Endodermal cell (in vitro differentiated cells): Measurements from ENCODE around the gene ACTG2. TPM values are rescaled to one million over a fixed set of nuclear protein-coding genes. Genes with fewer than 3 reads are reported as not detected.

Source experiments
- DNase-seq: peaks from one replicate; pipeline ENCODE4 v3.0.0-alpha.2; 2017
- H3K27ac ChIP-seq: 2 replicates; pipeline ENCODE4 v1.5.1; 2013; ENCODE audit warnings: mild to moderate bottlenecking, low read depth, low read length, moderate library complexity
- H3K27me3 ChIP-seq: 2 replicates; pipeline ENCODE4 v1.6.1; 2013; ENCODE audit warnings: mild to moderate bottlenecking, low read length, moderate library complexity; ENCODE audit not compliant: insufficient read depth, control insufficient read depth, poor library complexity, severe bottlenecking
- H3K36me3 ChIP-seq: 2 replicates; pipeline ENCODE4 v1.7.0; 2013; ENCODE audit warnings: mild to moderate bottlenecking, low read length, moderate library complexity; ENCODE audit not compliant: control insufficient read depth, insufficient read depth
- H3K4me1 ChIP-seq: one replicate; pipeline ENCODE4 v1.7.0; 2013; ENCODE audit warnings: low read length; ENCODE audit not compliant: control insufficient read depth, insufficient read depth
- H3K4me3 ChIP-seq: 2 replicates; pipeline ENCODE4 v1.5.1; 2013; ENCODE audit warnings: mild to moderate bottlenecking, low read length, moderate library complexity
- H3K9ac ChIP-seq: 2 replicates; pipeline ENCODE4 v1.6.1; 2013; ENCODE audit warnings: mild to moderate bottlenecking, low read length, moderate library complexity; ENCODE audit not compliant: poor library complexity, severe bottlenecking; ENCODE audit errors: extremely low read depth
- H3K9me3 ChIP-seq: 2 replicates; pipeline ENCODE4 v1.6.1; 2013; ENCODE audit warnings: mild to moderate bottlenecking, low read length, moderate library complexity; ENCODE audit not compliant: control insufficient read depth
- H3K27ac Mint-ChIP-seq: 2 replicates; pipeline ENCODE4 v1.8.0; 2020; ENCODE audit warnings: mixed read lengths
- H3K27me3 Mint-ChIP-seq: 2 replicates; pipeline ENCODE4 v1.8.0; 2021; ENCODE audit warnings: mild to moderate bottlenecking, mixed read lengths; ENCODE audit not compliant: insufficient read depth
- H3K36me3 Mint-ChIP-seq: 2 replicates; pipeline ENCODE4 v1.8.0; 2020; ENCODE audit warnings: low read depth, mixed read lengths
- H3K4me1 Mint-ChIP-seq: 2 replicates; pipeline ENCODE4 v1.8.0; 2020; ENCODE audit warnings: mixed read lengths
- H3K4me3 Mint-ChIP-seq: 2 replicates; pipeline ENCODE4 v1.8.0; 2020; ENCODE audit warnings: mild to moderate bottlenecking, moderate library complexity, mixed read lengths
- H3K9me3 Mint-ChIP-seq: 2 replicates; pipeline ENCODE4 v1.8.0; 2020; ENCODE audit warnings: mild to moderate bottlenecking, mixed read lengths
- CTCF ChIP-seq: fragments of 200-600 bp; sonication (generic); conservative IDR thresholded peaks from 2 replicates; pipeline ENCODE4 v1.5.0; 2021; ENCODE audit warnings: antibody characterized with exemption, mild to moderate bottlenecking
- WGBS, 2 experiments: methylation state at CpG; one replicate each; pipeline versions ENCODE4 v1.1.5 to v1.1.7; 2013; ENCODE audit warnings: missing lambda C conversion rate in 2 of 2, mixed read lengths in 1 of 2; ENCODE audit not compliant: insufficient coverage in 1 of 2, insufficient read length in 1 of 2; 5-methylcytosine and 5-hydroxymethylcytosine counted together
- total RNA-seq, 2 donors: library from RNA; stranded (reverse); fragmentation: NEBNext Ultra II Directional in 1 of 2; extraction: Animal tissue kit (Norgen Biotek cat#: 25700) in 1 of 2; gene quantifications; 2 replicates in 1 of 2; 3 replicates in 1 of 2; pipeline ENCODE4 v1.2.1, GENCODE V29; 2021

ACTG2 gene
- total RNA-seq, 2 donors from 2014 or later = 1.5 to 1.6 TPM

GRCh38 chr2:73891276-73891901 is 1.4 kb upstream of the ACTG2 start:
- no peak for DNase-seq
- no peaks in the 10 kb centered on the region for H3K4me1 Mint-ChIP-seq
- H3K27ac ChIP-seq = no peak overlapping the region
- TF ChIP-seq CTCF = no peak
- no peaks in the 10 kb centered on the region for H3K9me3 Mint-ChIP-seq
- no peak overlapping the region for H3K4me3 ChIP-seq
- no peak overlapping the region for H3K9ac ChIP-seq
- no peaks in the 10 kb centered on the region for H3K4me1 ChIP-seq
- no peaks in the 10 kb centered on the region for H3K27me3 Mint-ChIP-seq
- H3K4me3 Mint-ChIP-seq = no peak overlapping the region
- no peaks in the 10 kb centered on the region for H3K27me3 ChIP-seq
- H3K36me3 Mint-ChIP-seq = no peaks in the 10 kb centered on the region
- H3K36me3 ChIP-seq = no peaks in the 10 kb centered on the region
- no peaks in the 10 kb centered on the region for H3K9me3 ChIP-seq
- 71 to 91% methylated on average over 2 to 5 of the region's 5 CpGs for WGBS, 2 experiments
- no peak overlapping the region for H3K27ac Mint-ChIP-seq

- Histone ChIP-seq H3K27ac (no peak overlapping the region), H3K9ac (no peak overlapping the region), H3K4me1 (no peaks in the 10 kb centered on the region), H3K9me3 (no peaks in the 10 kb centered on the region), H3K36me3 (no peaks in the 10 kb centered on the region), H3K4me3 (no peak overlapping the region), H3K27me3 (no peaks in the 10 kb centered on the region)
- no peaks in the 10 kb centered on the region for H3K36me3 Mint-ChIP-seq
- no peaks in the 10 kb centered on the region for H3K27me3 Mint-ChIP-seq
- no peaks in the 10 kb centered on the region for H3K4me1 Mint-ChIP-seq
- no peak overlapping the region for H3K27ac Mint-ChIP-seq
- no peak for DNase-seq
- WGBS, 2 experiments = 91 to 94% methylated on average over 7 to 9 of the region's 9 CpGs
- no peak for TF ChIP-seq CTCF
- no peaks in the 10 kb centered on the region for H3K9me3 Mint-ChIP-seq
- no peak overlapping the region for H3K4me3 Mint-ChIP-seq
Measured at GRCh38 chr2:73893764-73894474, 1.1 kb downstream of the ACTG2 start.

GRCh38 chr2:73894475-73894850 is 1.7 kb downstream of the ACTG2 start:
- Mint-ChIP-seq H3K27ac (no peak overlapping the region), H3K9me3 (no peaks in the 10 kb centered on the region), H3K36me3 (no peaks in the 10 kb centered on the region), H3K4me1 (no peaks in the 10 kb centered on the region), H3K4me3 (no peak overlapping the region), H3K27me3 (no peaks in the 10 kb centered on the region)
- Histone ChIP-seq H3K36me3 (no peaks in the 10 kb centered on the region), H3K4me3 (no peak overlapping the region), H3K27me3 (no peaks in the 10 kb centered on the region), H3K27ac (no peak overlapping the region), H3K9ac (no peak overlapping the region), H3K9me3 (no peaks in the 10 kb centered on the region), H3K4me1 (no peaks in the 10 kb centered on the region)
- TF ChIP-seq CTCF = no peak
- DNase-seq = no peak
- WGBS, 2 experiments = 93 to 95% methylated on average over 2 of the region's 2 CpGs
